K562 (cell line): Measurements from ENCODE around the gene GDAP1L1. TPM values are rescaled to one million over a fixed set of nuclear protein-coding genes. Genes with fewer than 3 reads are reported as not detected.
A peak's percentile ranks its signal among the peaks of the same experiment; 100 is the strongest.

Source experiments
- ATAC-seq: fragments of 200-7000 bp; cut with Tn5 transposase; 3 replicates; pipeline ENCODE4 v1.9.1; 2020; ENCODE audit warnings: moderate library complexity
- BruUV-seq: library from RNA; stranded (reverse); fragments of 400-500 nt; replicated peaks from 2 replicates; lab custom pipeline; 2021; lab: Mats Ljungman, UMichigan
- CTCF ChIA-PET: fragments of 300-600 bp; formaldehyde crosslinking; extraction: SDS; loops from one replicate; lab custom pipeline; 2021; ENCODE audit warnings: low intra/inter-chr PET ratio; lab: Yijun Ruan, JAX
- POLR2A ChIA-PET: fragments of 300-600, 350-650 bp; sonication (Branson Sonifier 250); formaldehyde crosslinking; extraction: SDS; loops from one replicate; lab custom pipeline; 2021; ENCODE audit warnings: antibody characterized with exemption, inconsistent platforms; lab: Yijun Ruan, JAX
- DNase-seq, 4 experiments: peaks; one replicate each; pipeline versions ENCODE4 v3.0.0 to v3.0.0-alpha.2; 2011 to 2018; ENCODE audit warnings: low spot score in 3 of 4, mixed read lengths in 3 of 4; ENCODE audit errors: extremely low read depth in 1 of 4
- FAIRE-seq: peaks from 2 replicates; lab custom pipeline; 2011; peaks lifted over from hg19 to GRCh38; lab: Jason Lieb, UNC
- H2AFZ ChIP-seq: 2 replicates; pipeline ENCODE4 v1.6.0; 2011; ENCODE audit warnings: low read depth, low read length, control low read depth, inconsistent platforms
- H3K27ac ChIP-seq: fragments of 200-600 bp; 3 replicates; pipeline ENCODE4 v1.8.0; 2011; ENCODE audit warnings: low read depth, mild to moderate bottlenecking, control low read depth, inconsistent platforms, low read length, moderate library complexity, mixed read lengths; ENCODE audit errors: extremely low read depth
- H3K27me3 ChIP-seq, 2 experiments: fragments of 300-600 bp in 1 of 2; 2 replicates in 1 of 2; 3 replicates in 1 of 2; pipeline versions ENCODE4 v1.6.0 to v1.8.0; 2011; ENCODE audit warnings: inconsistent platforms in 2 of 2, low read length in 2 of 2, mild to moderate bottlenecking in 1 of 2, mixed read lengths in 1 of 2, moderate library complexity in 1 of 2; ENCODE audit not compliant: control insufficient read depth in 2 of 2, insufficient read depth in 2 of 2
- H3K36me3 ChIP-seq: fragments of 300-600 bp; 3 replicates; pipeline ENCODE4 v1.8.0; 2011; ENCODE audit warnings: mild to moderate bottlenecking, low read length, inconsistent platforms; ENCODE audit not compliant: control insufficient read depth, insufficient read depth
- H3K4me1 ChIP-seq, 2 experiments: fragments of 200-600 bp in 1 of 2; replicated peaks in 1 of 2; 2 replicates in 1 of 2; 3 replicates in 1 of 2; pipeline versions ENCODE4 v1.5.1 to v1.8.0; 2011; ENCODE audit warnings: inconsistent platforms in 2 of 2, low read length in 2 of 2, mild to moderate bottlenecking in 1 of 2, mixed read lengths in 1 of 2, moderate library complexity in 1 of 2; ENCODE audit not compliant: control insufficient read depth in 2 of 2, insufficient read depth in 2 of 2
- H3K4me2 ChIP-seq: 2 replicates; pipeline ENCODE4 v1.6.1; 2011; ENCODE audit warnings: low read length, control low read depth, inconsistent platforms, mixed read lengths; ENCODE audit not compliant: insufficient read depth
- H3K4me3 ChIP-seq: fragments of 200-600 bp; sonication (generic), shearing (Covaris generic); 2 replicates; pipeline ENCODE4 v1.5.1; 2016; ENCODE audit warnings: control low read depth, inconsistent platforms
- H3K79me2 ChIP-seq: fragments of 200-600 bp; 3 replicates; pipeline ENCODE4 v1.8.0; 2011; ENCODE audit warnings: low read length, inconsistent platforms; ENCODE audit not compliant: control insufficient read depth, insufficient read depth
- H3K9ac ChIP-seq, 2 experiments: 2 replicates each; pipeline versions ENCODE4 v1.6.0 to v1.6.1; 2011; ENCODE audit warnings: low read depth in 2 of 2, low read length in 2 of 2, control low read depth in 1 of 2, inconsistent platforms in 1 of 2, mild to moderate bottlenecking in 1 of 2, mixed read lengths in 1 of 2; ENCODE audit not compliant: insufficient read depth in 1 of 2
- H3K9me1 ChIP-seq: one replicate; pipeline ENCODE4 v1.6.0; 2011; ENCODE audit warnings: inconsistent platforms, mild to moderate bottlenecking, low read length, moderate library complexity; ENCODE audit not compliant: control insufficient read depth, insufficient read depth
- H3K9me3 ChIP-seq: replicated peaks from 2 replicates; pipeline ENCODE4 v1.5.1; 2011; ENCODE audit warnings: low read depth, low read length, inconsistent platforms; ENCODE audit not compliant: control insufficient read depth, insufficient read depth
- H4K20me1 ChIP-seq: replicated peaks from 2 replicates; pipeline ENCODE4 v1.6.1; 2011; ENCODE audit warnings: low read length, inconsistent platforms, mixed read lengths; ENCODE audit not compliant: control insufficient read depth, insufficient read depth
- CTCFL ChIP-seq: IDR thresholded peaks from 2 replicates; pipeline ENCODE4 v1.6.1; 2011; ENCODE audit warnings: borderline replicate concordance, low read depth, mild to moderate bottlenecking, moderate library complexity, low read length; ENCODE audit not compliant: insufficient read depth, poor library complexity, severe bottlenecking
- MEF2D ChIP-seq: conservative IDR thresholded peaks from 2 replicates; pipeline ENCODE4 v1.6.1; 2016; ENCODE audit warnings: low read depth, missing genetic modification characterization, missing compliant biosample characterization
- WGBS: fragments of 100-300 bp; shearing (Covaris generic); methylation state at CpG from one replicate; pipeline ENCODE4 v1.1.6; 2016; ENCODE audit warnings: low coverage, mixed read lengths; ENCODE audit not compliant: insufficient coverage; ENCODE audit errors: missing lambda C conversion rate; 5-methylcytosine and 5-hydroxymethylcytosine counted together
- in situ Hi-C: fragments of 300-500 bp; cut with MboI; formaldehyde crosslinking; loops from 4 replicates; pipeline ENCODE4 v1.15.0; 2018; ENCODE audit warnings: inconsistent platforms, mixed read lengths
- intact Hi-C: fragments of 100-400 bp; cut with micrococcal nuclease; formaldehyde crosslinking; loops from 2 replicates; pipeline ENCODE4 v1.14.2; 2022
- polyA plus RNA-seq, 8 experiments: library from polyadenylated mRNA; depleted of rRNA in 4 of 8; stranded (reverse) in 5 of 8; unstranded in 3 of 8; fragments of >200 nt; fragmentation: Nextera tagmentation in 2 of 8; fragmentation: Illumina TruSeq in 1 of 8; extraction: Ambion mirVana in 2 of 8; extraction: Trizol in 1 of 8; gene quantifications; 2 replicates each; pipeline versions ENCODE4 v1.2.1 to v1.2.3, GENCODE V29; 2011 to 2014; ENCODE audit warnings: inconsistent platforms in 1 of 8, missing spikeins in 1 of 8
- total RNA-seq, 7 experiments: library from RNA; depleted of rRNA in 6 of 7; stranded (reverse); fragments of >200 nt in 6 of 7; fragmentation: Illumina TruSeq in 2 of 7; extraction: Trizol in 2 of 7; gene quantifications; 2 replicates each; pipeline versions ENCODE4 v1.2.1 to v1.2.3, GENCODE V29; 2011 to 2021; ENCODE audit warnings: low replicate concordance in 1 of 7

The GDAP1L1 gene
- total and polyA plus RNA-seq, 9 of the 15 experiments (the other 6 are each of a cell fraction or from before 2014, with no cell fraction given), result 0.06 to 0.40 (median 0.19) TPM; not detected in 5

GRCh38 chr20:44306927-44307326, 59.8 kb downstream of the GDAP1L1 start:
- in situ Hi-C loops, result no loop called here
- Histone ChIP-seq H2AFZ (no peak overlapping the region), H3K36me3 (no peaks in the 10 kb centered on the region), H3K9me1 (peaks cover 4% of the 10 kb centered on the region), H4K20me1 (no peaks in the 10 kb centered on the region), H3K9ac (peak overlapping the region in 1 of 2 experiments; percentile 26; a peak in 1 of 4 replicates), H3K4me3 (no peak overlapping the region), H3K27me3 (no peaks in the 10 kb centered on the region), H3K27ac (no peak overlapping the region), H3K9me3 (no peaks in the 10 kb centered on the region), H3K4me1 (peaks cover 14 to 15% of the 10 kb centered on the region in 2 experiments), H3K4me2 (no peak overlapping the region), H3K79me2 (no peaks in the 10 kb centered on the region)
- POLR2A ChIA-PET, result no interaction called here
- CTCF ChIA-PET, result no interaction called here
- no peak for DNase-seq
- no peak for ATAC-seq
- no peak for FAIRE-seq
- no peak for TF ChIP-seq CTCFL
- TF ChIP-seq MEF2D (tag), result no peak
- BruUV-seq, result no TSS peak
- intact Hi-C loops, result no loop called here
- WGBS, result 78% methylated on average over 9 of the region's 9 CpGs
